ENCODE data around the gene FGF14. TPM values are rescaled to one million over a fixed set of nuclear protein-coding genes. Genes with fewer than 3 reads are reported as not detected.

The FGF14 gene
- total RNA-seq, 1 donor from 2014 or later = 1.4 TPM

- Histone ChIP-seq H3K36me3 (no peaks in the 10 kb centered on the region), H3F3A (ENCODE audit: low read depth) (no peaks in the 10 kb centered on the region), H3K79me2 (ENCODE audit: low read depth) (no peaks in the 10 kb centered on the region), H4K20me1 (ENCODE audit: low read depth) (no peaks in the 10 kb centered on the region), H3K27ac (no peak overlapping the region), H3K4me2 (no peak overlapping the region), H3K4me1 (no peaks in the 10 kb centered on the region), H3K9ac (no peak overlapping the region), H3K4me3 (no peak overlapping the region), H3K9me3 (ENCODE audit: low read depth) (no peaks in the 10 kb centered on the region), H2AFZ (replicated peaks) (no peak overlapping the region), H3K27me3 (no peaks in the 10 kb centered on the region)
- DNase-seq (ENCODE audit: low spot score) = no peak
- Mint-ChIP-seq H3K36me3 (no peaks in the 10 kb centered on the region), H3K9me3 (no peaks in the 10 kb centered on the region), H3K4me3 (no peak overlapping the region), H3K27me3 (ENCODE audit: insufficient read depth, low read depth) (no peaks in the 10 kb centered on the region), H3K4me1 (no peaks in the 10 kb centered on the region), H3K27ac (no peak overlapping the region)
- TF ChIP-seq CTCF (IDR thresholded peaks at IDR 0.05) = no peak
- TF ChIP-seq EZH2phosphoT487 (IDR thresholded peaks at IDR 0.05) = no peak
- TF ChIP-seq EZH2 (IDR thresholded peaks at IDR 0.05) = no peak
Observed at GRCh38 chr13:102328909-102329308, 72.9 kb downstream of the FGF14 start.

- no peak for DNase-seq (ENCODE audit: low spot score)
- H3K9ac ChIP-seq = no peak overlapping the region
- H3K27ac ChIP-seq = no peak overlapping the region
- TF ChIP-seq CTCF (IDR thresholded peaks at IDR 0.05) = no peak
- no peak for TF ChIP-seq EZH2 (IDR thresholded peaks at IDR 0.05)
- no peak for TF ChIP-seq EZH2phosphoT487 (IDR thresholded peaks at IDR 0.05)
- no peaks in the 10 kb centered on the region for H3K27me3 Mint-ChIP-seq (ENCODE audit: insufficient read depth, low read depth)
- no peak overlapping the region for H3K4me3 Mint-ChIP-seq
- no peaks in the 10 kb centered on the region for H3K36me3 Mint-ChIP-seq
- peaks cover 3% of the 10 kb centered on the region for H3K4me1 Mint-ChIP-seq
- H3K4me3 ChIP-seq = no peak overlapping the region
- no peaks in the 10 kb centered on the region for H3K4me1 ChIP-seq
- H3F3A ChIP-seq (ENCODE audit: low read depth) = no peaks in the 10 kb centered on the region
- no peaks in the 10 kb centered on the region for H3K27me3 ChIP-seq
- H3K27ac Mint-ChIP-seq = no peak overlapping the region
- H3K79me2 ChIP-seq (ENCODE audit: low read depth) = no peaks in the 10 kb centered on the region
- H3K9me3 Mint-ChIP-seq = no peaks in the 10 kb centered on the region
- no peaks in the 10 kb centered on the region for H3K9me3 ChIP-seq (ENCODE audit: low read depth)
- H4K20me1 ChIP-seq (ENCODE audit: low read depth) = no peaks in the 10 kb centered on the region
- H3K4me2 ChIP-seq = no peak overlapping the region
- no peaks in the 10 kb centered on the region for H3K36me3 ChIP-seq
- no peak overlapping the region for H2AFZ ChIP-seq (replicated peaks)
Observed at GRCh38 chr13:102327119-102327617, 74.7 kb downstream of the FGF14 start.

- H3K9ac ChIP-seq = no peak overlapping the region
- TF ChIP-seq CTCF (IDR thresholded peaks at IDR 0.05) (no peak), EZH2 (IDR thresholded peaks at IDR 0.05) (no peak), EZH2phosphoT487 (IDR thresholded peaks at IDR 0.05) (no peak)
- no peak overlapping the region for H3K4me2 ChIP-seq
- no peaks in the 10 kb centered on the region for H3K36me3 ChIP-seq
- no peak overlapping the region for H2AFZ ChIP-seq (replicated peaks)
- H3K4me3 Mint-ChIP-seq = no peak overlapping the region
- peaks cover 6% of the 10 kb centered on the region for H3K4me1 Mint-ChIP-seq
- DNase-seq (ENCODE audit: low spot score) = no peak
- no peaks in the 10 kb centered on the region for H3F3A ChIP-seq (ENCODE audit: low read depth)
- no peaks in the 10 kb centered on the region for H3K9me3 ChIP-seq (ENCODE audit: low read depth)
- H3K9me3 Mint-ChIP-seq = no peaks in the 10 kb centered on the region
- no peaks in the 10 kb centered on the region for H3K4me1 ChIP-seq
- H3K27me3 Mint-ChIP-seq (ENCODE audit: insufficient read depth, low read depth) = no peaks in the 10 kb centered on the region
- no peaks in the 10 kb centered on the region for H4K20me1 ChIP-seq (ENCODE audit: low read depth)
- H3K79me2 ChIP-seq (ENCODE audit: low read depth) = no peaks in the 10 kb centered on the region
- no peak overlapping the region for H3K4me3 ChIP-seq
- no peaks in the 10 kb centered on the region for H3K36me3 Mint-ChIP-seq
- H3K27ac Mint-ChIP-seq = no peak overlapping the region
- no peak overlapping the region for H3K27ac ChIP-seq
- H3K27me3 ChIP-seq = no peaks in the 10 kb centered on the region
Observed at GRCh38 chr13:102326381-102327118, 75.3 kb downstream of the FGF14 start.

All from neural progenitor cell (in vitro differentiated cells).